ENCODE measurements around the gene TLR9.

The TLR9 gene

GRCh38 chr3:52256622-52257021 is 31.2 kb upstream of the TLR9 start:
- no peaks in the 10 kb centered on the region for H3K9me3 ChIP-seq (ENCODE audit: insufficient read depth, low read depth, low read length)
- H3K36me3 ChIP-seq (ENCODE audit: insufficient read depth, low read depth, low read length), result peaks cover 99% of the 10 kb centered on the region
- no peaks in the 10 kb centered on the region for H3K27me3 ChIP-seq (ENCODE audit: insufficient read depth, low read length)
- no peak overlapping the region for H3K27ac ChIP-seq (ENCODE audit: low read length)
- no peak overlapping the region for H3K9ac ChIP-seq (ENCODE audit: low read depth, low read length)
- H3K4me3 ChIP-seq (ENCODE audit: low read length), result no peak overlapping the region
- no peaks in the 10 kb centered on the region for H3K4me1 ChIP-seq (ENCODE audit: insufficient read depth, low read length)

GRCh38 chr3:52256159-52256558 is 30.7 kb upstream of the TLR9 start:
- Histone ChIP-seq H3K9me3 (ENCODE audit: insufficient read depth, low read depth, low read length) (no peaks in the 10 kb centered on the region), H3K4me3 (ENCODE audit: low read length) (no peak overlapping the region), H3K36me3 (ENCODE audit: insufficient read depth, low read depth, low read length) (peaks cover 99% of the 10 kb centered on the region), H3K4me1 (ENCODE audit: insufficient read depth, low read length) (no peaks in the 10 kb centered on the region), H3K27ac (ENCODE audit: low read length) (no peak overlapping the region), H3K27me3 (ENCODE audit: insufficient read depth, low read length) (no peaks in the 10 kb centered on the region), H3K9ac (ENCODE audit: low read depth, low read length) (no peak overlapping the region)

GRCh38 chr3:52254608-52255007 is 29.2 kb upstream of the TLR9 start:
- Histone ChIP-seq H3K9ac (ENCODE audit: low read depth, low read length) (no peak overlapping the region), H3K4me3 (ENCODE audit: low read length) (no peak overlapping the region), H3K9me3 (ENCODE audit: insufficient read depth, low read depth, low read length) (no peaks in the 10 kb centered on the region), H3K36me3 (ENCODE audit: insufficient read depth, low read depth, low read length) (peaks cover 94% of the 10 kb centered on the region), H3K4me1 (ENCODE audit: insufficient read depth, low read length) (no peaks in the 10 kb centered on the region), H3K27me3 (ENCODE audit: insufficient read depth, low read length) (no peaks in the 10 kb centered on the region), H3K27ac (ENCODE audit: low read length) (no peak overlapping the region)

GRCh38 chr3:52253314-52254304 is 28.2 kb upstream of the TLR9 start:
- H3K4me1 ChIP-seq (ENCODE audit: insufficient read depth, low read length), result no peaks in the 10 kb centered on the region
- H3K27me3 ChIP-seq (ENCODE audit: insufficient read depth, low read length), result no peaks in the 10 kb centered on the region
- H3K9ac ChIP-seq (ENCODE audit: low read depth, low read length), result no peak overlapping the region
- H3K36me3 ChIP-seq (ENCODE audit: insufficient read depth, low read depth, low read length), result peaks cover 86% of the 10 kb centered on the region
- no peak overlapping the region for H3K4me3 ChIP-seq (ENCODE audit: low read length)
- no peaks in the 10 kb centered on the region for H3K9me3 ChIP-seq (ENCODE audit: insufficient read depth, low read depth, low read length)
- no peak overlapping the region for H3K27ac ChIP-seq (ENCODE audit: low read length)

DNA sequence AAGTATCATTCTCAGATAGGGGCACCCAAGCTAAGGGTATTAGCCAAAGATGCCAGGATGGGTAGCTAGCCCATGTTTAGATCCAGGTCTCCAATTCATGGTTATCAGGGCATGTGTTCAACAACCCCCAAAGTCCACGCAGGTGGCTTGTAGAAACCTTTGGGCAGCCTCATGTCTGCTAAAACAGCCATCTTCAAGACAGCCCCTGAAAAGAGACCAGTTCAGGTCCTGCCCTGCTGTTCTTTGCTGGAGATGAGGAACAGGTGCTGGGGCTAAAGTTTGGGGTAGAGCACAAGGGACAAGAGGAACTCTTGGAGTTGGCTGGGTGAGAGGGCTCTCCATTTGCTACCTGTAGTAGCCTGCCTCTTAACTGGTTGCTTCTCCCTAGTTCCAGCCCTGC is 24.7 kb upstream of the TLR9 start:
- Histone ChIP-seq H3K4me1 (ENCODE audit: insufficient read depth, low read length) (no peaks in the 10 kb centered on the region; the same call in 1 of the 2 replicates), H3K9me3 (ENCODE audit: insufficient read depth, low read depth, low read length) (no peaks in the 10 kb centered on the region), H3K4me3 (ENCODE audit: low read length) (no peak overlapping the region), H3K27ac (ENCODE audit: low read length) (no peak overlapping the region), H3K27me3 (ENCODE audit: insufficient read depth, low read length) (peaks cover 26% of the 10 kb centered on the region), H3K36me3 (ENCODE audit: insufficient read depth, low read depth, low read length) (peaks cover 51% of the 10 kb centered on the region), H3K9ac (ENCODE audit: low read depth, low read length) (no peak overlapping the region)

DNA sequence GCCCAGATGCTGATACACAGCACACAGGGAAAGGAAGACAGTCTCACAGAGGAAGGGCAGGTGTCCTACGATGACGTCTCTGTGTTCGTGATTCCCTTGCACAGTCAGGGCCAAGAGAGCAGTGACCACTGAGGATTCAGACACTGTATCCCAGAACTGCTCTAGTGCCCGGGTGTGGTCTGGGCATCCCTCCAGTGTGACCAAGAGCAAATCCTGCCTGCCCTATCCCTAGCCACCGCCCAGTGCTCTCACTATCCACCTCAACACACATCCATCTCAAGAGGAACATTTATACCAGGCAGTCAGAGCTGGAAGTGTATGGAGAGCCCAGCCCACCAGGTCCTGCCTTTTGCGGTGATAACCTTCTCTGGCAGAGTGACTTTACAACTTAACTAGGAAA is 24.2 kb upstream of the TLR9 start:
- H3K4me3 ChIP-seq (ENCODE audit: low read length), result no peak overlapping the region
- H3K27me3 ChIP-seq (ENCODE audit: insufficient read depth, low read length), result peaks cover 30% of the 10 kb centered on the region
- no peak overlapping the region for H3K9ac ChIP-seq (ENCODE audit: low read depth, low read length)
- no peaks in the 10 kb centered on the region; the same call in 1 of the 2 replicates for H3K4me1 ChIP-seq (ENCODE audit: insufficient read depth, low read length)
- H3K27ac ChIP-seq (ENCODE audit: low read length), result no peak overlapping the region
- H3K36me3 ChIP-seq (ENCODE audit: insufficient read depth, low read depth, low read length), result peaks cover 48% of the 10 kb centered on the region
- no peaks in the 10 kb centered on the region for H3K9me3 ChIP-seq (ENCODE audit: insufficient read depth, low read depth, low read length)

DNA sequence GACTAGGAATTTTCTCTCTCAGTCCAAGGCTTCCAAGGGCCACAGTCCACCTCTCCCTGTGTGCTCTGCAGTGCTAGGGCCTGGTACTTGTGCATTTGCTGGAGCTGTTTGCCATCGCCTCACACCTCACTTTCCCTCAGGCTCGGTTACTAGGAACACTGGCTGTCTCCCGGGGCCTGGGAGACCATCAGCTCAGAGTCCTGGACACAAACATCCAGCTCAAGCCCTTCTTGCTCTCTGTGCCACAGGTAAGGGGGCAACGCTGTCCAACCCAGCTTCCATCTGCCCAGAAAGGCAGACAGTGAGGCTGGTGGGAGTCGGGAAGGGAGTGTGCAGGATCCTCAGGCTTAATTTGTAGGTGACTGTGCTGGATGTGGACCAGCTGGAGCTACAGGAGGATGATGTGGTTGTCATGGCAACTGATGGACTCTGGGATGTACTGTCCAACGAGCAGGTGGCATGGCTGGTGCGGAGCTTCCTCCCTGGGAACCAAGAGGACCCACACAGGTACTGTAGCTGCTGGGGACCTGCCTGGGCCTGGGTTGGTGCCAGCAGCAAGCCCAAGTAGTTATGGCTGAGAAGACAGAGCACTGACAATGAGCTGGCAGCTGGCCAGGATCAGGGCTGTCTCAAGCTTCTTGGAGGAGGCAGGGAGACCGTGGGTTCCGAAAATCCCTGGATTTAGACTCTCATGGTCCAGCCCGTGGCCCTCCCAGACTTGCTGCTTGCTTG is 23.5 kb upstream of the TLR9 start:
- Histone ChIP-seq H3K27ac (ENCODE audit: low read length) (no peak overlapping the region), H3K27me3 (ENCODE audit: insufficient read depth, low read length) (peaks cover 37% of the 10 kb centered on the region), H3K36me3 (ENCODE audit: insufficient read depth, low read depth, low read length) (peaks cover 41% of the 10 kb centered on the region), H3K4me1 (ENCODE audit: insufficient read depth, low read length) (no peaks in the 10 kb centered on the region; the same call in 1 of the 2 replicates), H3K4me3 (ENCODE audit: low read length) (no peak overlapping the region), H3K9ac (ENCODE audit: low read depth, low read length) (no peak overlapping the region), H3K9me3 (ENCODE audit: insufficient read depth, low read depth, low read length) (no peaks in the 10 kb centered on the region)

DNA sequence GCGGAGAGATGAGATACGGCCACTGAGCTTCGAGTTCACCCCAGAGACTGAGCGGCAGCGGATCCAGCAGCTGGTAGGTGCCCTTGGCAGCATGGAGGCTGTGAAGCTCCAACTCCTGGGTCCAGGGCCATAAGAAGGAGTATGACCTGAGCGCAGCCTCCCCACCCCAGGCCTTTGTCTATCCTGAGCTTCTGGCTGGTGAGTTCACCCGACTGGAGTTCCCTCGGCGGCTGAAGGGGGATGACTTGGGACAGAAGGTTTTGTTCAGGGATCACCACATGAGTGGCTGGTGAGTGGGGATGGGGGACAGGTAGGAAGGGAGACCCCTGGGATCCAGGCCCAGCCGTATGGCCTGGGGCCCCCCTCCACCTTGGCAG is 22.7 kb upstream of the TLR9 start:
- H3K27ac ChIP-seq (ENCODE audit: low read length), result no peak overlapping the region
- H3K9ac ChIP-seq (ENCODE audit: low read depth, low read length), result no peak overlapping the region
- peaks cover 45% of the 10 kb centered on the region for H3K27me3 ChIP-seq (ENCODE audit: insufficient read depth, low read length)
- no peak overlapping the region for H3K4me3 ChIP-seq (ENCODE audit: low read length)
- peaks cover 32% of the 10 kb centered on the region for H3K36me3 ChIP-seq (ENCODE audit: insufficient read depth, low read depth, low read length)
- H3K9me3 ChIP-seq (ENCODE audit: insufficient read depth, low read depth, low read length), result no peaks in the 10 kb centered on the region
- H3K4me1 ChIP-seq (ENCODE audit: insufficient read depth, low read length), result no peaks in the 10 kb centered on the region; the same call in 1 of the 2 replicates

DNA sequence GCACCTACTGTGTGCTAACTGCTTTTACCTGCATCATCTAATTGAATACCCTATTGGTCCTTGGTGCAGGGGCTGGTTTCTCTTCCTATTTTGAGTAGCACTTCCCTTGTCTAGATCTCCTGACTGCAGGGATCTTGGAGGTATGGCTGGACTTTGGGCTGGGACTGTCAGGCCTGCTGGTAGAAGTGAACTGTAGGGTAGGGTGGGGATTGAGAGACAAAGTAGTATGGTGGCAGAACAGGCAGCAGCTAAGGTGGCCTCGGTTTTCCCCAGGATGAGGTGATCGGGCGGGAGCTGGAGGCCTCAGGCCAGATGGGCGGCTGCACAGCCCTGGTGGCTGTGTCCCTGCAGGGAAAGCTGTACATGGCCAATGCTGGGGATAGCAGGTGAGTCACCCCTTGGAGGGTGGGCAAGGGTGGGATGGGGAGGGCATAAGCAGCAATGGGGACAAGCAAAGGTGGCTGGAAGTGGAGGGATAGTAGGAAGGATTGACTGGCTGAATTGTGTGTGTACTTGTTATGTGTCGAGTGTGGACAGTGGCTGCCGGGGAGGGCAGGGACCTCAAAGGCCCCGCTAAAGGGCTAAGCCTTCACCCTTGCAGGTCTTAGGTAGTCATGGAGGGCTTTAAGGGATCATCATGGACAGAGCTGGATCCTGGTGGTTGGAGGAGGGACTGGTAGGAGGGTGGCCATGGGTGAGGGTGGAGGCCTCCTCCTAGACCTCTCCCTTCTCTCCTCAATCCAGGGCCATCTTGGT is 22.1 kb upstream of the TLR9 start:
- H3K27me3 ChIP-seq (ENCODE audit: insufficient read depth, low read length), result peaks cover 45% of the 10 kb centered on the region
- H3K9ac ChIP-seq (ENCODE audit: low read depth, low read length), result no peak overlapping the region
- no peaks in the 10 kb centered on the region for H3K9me3 ChIP-seq (ENCODE audit: insufficient read depth, low read depth, low read length)
- no peaks in the 10 kb centered on the region; the same call in 1 of the 2 replicates for H3K4me1 ChIP-seq (ENCODE audit: insufficient read depth, low read length)
- H3K27ac ChIP-seq (ENCODE audit: low read length), result no peak overlapping the region
- no peak overlapping the region for H3K4me3 ChIP-seq (ENCODE audit: low read length)
- H3K36me3 ChIP-seq (ENCODE audit: insufficient read depth, low read depth, low read length), result peaks cover 27% of the 10 kb centered on the region

DNA sequence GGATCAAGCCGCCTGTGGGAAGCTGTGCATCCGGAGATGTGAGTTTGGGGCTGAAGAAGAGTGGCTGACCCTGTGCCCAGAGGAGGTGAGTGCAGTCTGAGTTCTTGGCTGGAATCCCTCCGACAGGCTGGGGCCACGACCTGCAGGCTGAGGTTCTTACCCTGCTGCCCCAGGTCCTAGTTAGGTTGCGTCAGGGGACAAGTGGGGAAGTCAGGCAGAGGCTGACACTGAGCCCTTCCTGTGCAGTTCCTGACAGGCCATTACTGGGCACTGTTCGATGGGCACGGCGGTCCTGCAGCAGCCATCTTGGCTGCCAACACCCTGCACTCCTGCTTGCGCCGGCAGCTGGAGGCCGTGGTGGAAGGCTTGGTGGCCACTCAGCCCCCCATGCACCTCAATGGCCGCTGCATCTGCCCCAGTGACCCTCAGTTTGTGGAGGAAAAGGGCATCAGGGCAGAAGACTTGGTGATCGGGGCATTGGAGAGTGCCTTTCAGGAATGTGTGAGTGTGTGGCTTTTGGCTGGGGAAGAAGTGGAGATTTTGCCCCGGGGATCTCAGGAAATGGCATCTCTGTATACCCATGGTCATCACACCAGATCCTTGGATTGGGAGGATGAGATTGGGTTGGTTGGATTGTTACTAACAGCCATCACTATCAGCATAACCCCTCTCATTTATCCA is 21.4 kb upstream of the TLR9 start:
- Histone ChIP-seq H3K9me3 (ENCODE audit: insufficient read depth, low read depth, low read length) (no peaks in the 10 kb centered on the region), H3K27me3 (ENCODE audit: insufficient read depth, low read length) (peaks cover 45% of the 10 kb centered on the region), H3K9ac (ENCODE audit: low read depth, low read length) (no peak overlapping the region), H3K36me3 (ENCODE audit: insufficient read depth, low read depth, low read length) (peaks cover 20% of the 10 kb centered on the region), H3K4me3 (ENCODE audit: low read length) (peak overlapping the region; percentile 74; the same call in 1 of the 2 replicates), H3K4me1 (ENCODE audit: insufficient read depth, low read length) (no peaks in the 10 kb centered on the region; the same call in 1 of the 2 replicates), H3K27ac (ENCODE audit: low read length) (no peak overlapping the region)

DNA sequence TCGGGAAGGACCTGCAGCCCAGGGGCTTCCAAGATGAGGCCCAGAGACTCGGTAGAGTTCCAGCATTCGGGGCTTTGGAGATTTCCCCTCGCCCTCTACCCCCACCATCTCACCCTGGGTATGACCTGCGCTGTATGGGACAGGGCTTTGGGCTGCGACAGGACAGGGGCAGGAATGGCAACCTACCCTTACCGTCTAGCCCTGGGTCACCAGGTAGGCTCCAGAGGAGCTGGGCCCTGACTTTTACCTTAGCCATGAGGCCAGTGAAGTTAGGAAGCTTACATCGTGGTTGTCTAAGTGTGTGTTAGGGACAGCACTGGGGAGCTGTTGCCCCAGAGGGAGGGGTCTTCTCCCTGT is 20.8 kb upstream of the TLR9 start:
- Histone ChIP-seq H3K27ac (ENCODE audit: low read length) (no peak overlapping the region), H3K9ac (ENCODE audit: low read depth, low read length) (peak overlapping the region; percentile 43; the same call in 1 of the 2 replicates)

More for the DNA sequence above, 20.8 kb upstream of the TLR9 start:
- Histone ChIP-seq H3K4me1 (ENCODE audit: insufficient read depth, low read length) (no peaks in the 10 kb centered on the region; the same call in 1 of the 2 replicates), H3K27me3 (ENCODE audit: insufficient read depth, low read length) (peaks cover 45% of the 10 kb centered on the region), H3K9me3 (ENCODE audit: insufficient read depth, low read depth, low read length) (no peaks in the 10 kb centered on the region), H3K4me3 (ENCODE audit: low read length) (peak overlapping the region; percentile 74), H3K36me3 (ENCODE audit: insufficient read depth, low read depth, low read length) (peaks cover 13% of the 10 kb centered on the region)

All from iPS-20b (cell line).